ENCODE measurements around the gene SMTNL2. TPM values are rescaled to one million over a fixed set of nuclear protein-coding genes. Genes with fewer than 3 reads are reported as not detected.

The SMTNL2 gene
- polyA plus RNA-seq, 6 donors from 2014 or later, result not detected

DNA sequence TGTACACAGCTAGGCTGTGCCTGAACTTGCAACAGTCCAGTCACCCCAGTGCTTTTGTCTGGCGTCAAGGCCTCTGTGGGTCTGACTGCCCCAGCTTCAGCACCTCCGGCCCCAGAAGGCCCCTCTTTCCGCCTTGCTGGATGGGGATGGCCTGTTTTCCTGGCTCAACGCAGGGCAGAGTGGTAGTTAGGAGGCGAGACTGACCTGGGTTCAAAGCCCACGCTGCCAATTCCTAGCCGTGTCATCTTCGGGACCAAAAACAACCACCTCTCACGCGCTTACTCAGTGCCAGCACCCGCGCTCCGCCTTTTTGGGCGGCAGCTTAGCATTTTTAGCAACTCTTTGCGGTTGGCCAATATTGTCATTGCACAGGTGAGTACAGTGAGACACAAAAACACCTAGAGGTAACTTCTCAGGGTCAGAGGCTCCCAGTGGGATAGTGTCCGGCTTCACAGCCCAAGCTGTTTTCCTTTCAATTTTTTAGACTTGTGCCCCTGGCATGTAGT, 33.7 kb upstream of the SMTNL2 start:
- Mint-ChIP-seq H3K4me3 (peak overlapping the region in 1 of 8 donors; percentile 36), H3K27me3 (no peaks in the 10 kb centered on the region), H3K27ac (no peak overlapping the region), H3K36me3 (peaks cover 0 to 5% of the 10 kb centered on the region in 2 donors), H3K9me3 (no peaks in the 10 kb centered on the region), H3K4me1 (peaks cover 16 to 21% (median 21%) of the 10 kb centered on the region in 3 donors)
- DNase-seq (no peak), ATAC-seq (ENCODE audit: low read depth in 2 of 2) (no peak)

DNA sequence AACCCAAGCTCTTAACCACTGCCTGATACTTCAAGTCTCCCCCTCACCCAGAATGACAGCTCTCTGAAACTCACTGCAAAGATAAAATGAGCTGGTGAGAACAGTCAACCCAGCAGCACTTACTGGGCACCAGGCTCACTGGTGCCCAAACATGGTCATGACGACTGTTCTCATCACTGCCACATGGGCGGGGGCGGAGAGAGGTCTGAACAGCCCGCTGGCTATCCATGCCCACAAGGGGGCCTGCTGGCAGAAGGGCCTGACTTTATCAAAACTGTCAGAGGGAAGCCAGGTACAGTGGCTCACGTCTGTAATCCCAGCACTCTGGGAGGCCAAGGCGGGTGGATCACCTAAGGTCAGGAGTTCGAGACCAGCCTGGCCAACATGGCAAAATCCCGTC, 33.2 kb upstream of the SMTNL2 start:
- H3K4me1 Mint-ChIP-seq, result peaks cover 21 to 27% (median 26%) of the 10 kb centered on the region in 3 donors
- H3K36me3 Mint-ChIP-seq, result peaks cover 0 to 5% of the 10 kb centered on the region in 2 donors
- H3K4me3 Mint-ChIP-seq, result no peak overlapping the region
- H3K9me3 Mint-ChIP-seq, result no peaks in the 10 kb centered on the region
- DNase-seq, result no peak
- H3K27ac Mint-ChIP-seq, result no peak overlapping the region
- H3K27me3 Mint-ChIP-seq, result no peaks in the 10 kb centered on the region
- ATAC-seq (ENCODE audit: low read depth in 2 of 2), result no peak

DNA sequence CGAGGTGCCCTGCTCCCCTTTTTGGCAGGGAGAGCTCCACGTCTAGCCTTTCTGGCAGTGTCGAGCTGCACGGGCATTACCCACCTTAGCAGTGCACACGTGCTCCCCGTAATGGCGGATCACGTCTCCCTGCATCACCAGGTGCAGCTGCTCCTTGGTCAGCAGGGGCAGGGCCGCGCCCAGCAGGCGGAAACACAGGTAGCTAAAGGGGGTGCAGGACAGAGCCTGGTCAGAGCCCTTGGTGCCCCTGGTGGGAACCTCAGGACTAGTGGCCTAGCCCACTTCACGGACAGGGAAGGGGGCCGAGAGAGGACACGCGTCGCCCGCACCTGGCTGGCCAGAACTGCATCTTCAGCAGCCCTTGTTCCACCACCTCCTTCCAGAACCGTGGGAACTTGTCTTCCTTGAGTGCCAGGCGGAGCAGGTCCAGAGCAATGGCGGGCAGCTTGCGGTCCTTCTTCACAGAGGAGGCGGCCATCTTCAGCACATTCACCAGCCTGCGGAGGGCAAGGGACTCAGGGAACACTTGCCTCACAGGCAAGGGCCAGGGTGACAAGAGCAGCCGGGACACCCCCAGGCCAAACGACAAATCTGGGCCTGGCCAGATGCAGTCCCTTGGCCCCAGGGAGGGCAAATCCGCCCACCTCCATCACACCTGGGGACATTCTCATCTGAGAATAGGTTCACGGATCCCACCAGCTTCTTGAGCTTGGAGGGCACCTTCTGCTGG, 32.4 kb upstream of the SMTNL2 start:
- Mint-ChIP-seq H3K4me1 (peaks cover 23 to 30% (median 29%) of the 10 kb centered on the region in 3 donors), H3K27ac (no peak overlapping the region), H3K36me3 (peaks cover 0 to 5% of the 10 kb centered on the region in 2 donors), H3K9me3 (no peaks in the 10 kb centered on the region), H3K4me3 (peak overlapping the region in 3 of 8 donors; percentile 15 to 89 (median 33)), H3K27me3 (no peaks in the 10 kb centered on the region)
- DNase-seq, result no peak
- no peak for ATAC-seq (ENCODE audit: low read depth in 2 of 2)

DNA sequence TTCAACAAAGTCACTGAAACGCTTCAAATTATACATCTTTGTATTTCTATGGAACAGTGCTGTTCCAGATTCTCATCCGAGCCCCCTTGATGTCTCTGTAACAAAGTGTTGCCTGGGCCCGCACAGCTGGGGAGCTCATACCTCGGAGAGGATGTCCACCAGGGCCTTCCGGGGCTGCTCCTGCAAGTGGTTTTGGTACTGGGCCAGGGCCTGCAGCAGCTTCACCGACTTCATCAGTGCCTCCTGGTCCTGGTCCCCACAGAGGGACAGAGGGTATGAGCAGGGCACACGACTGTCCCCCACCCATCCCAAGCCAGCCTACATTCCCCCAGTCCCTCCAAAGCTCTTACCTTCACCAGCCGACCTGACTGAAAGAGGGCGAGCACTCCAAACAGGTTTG, 30.7 kb upstream of the SMTNL2 start:
- Mint-ChIP-seq H3K27me3 (no peaks in the 10 kb centered on the region), H3K36me3 (peaks cover 0 to 5% of the 10 kb centered on the region in 2 donors), H3K27ac (peak overlapping the region in 1 of 6 donors; percentile 69), H3K4me3 (peak overlapping the region; percentile 63 to 98 (median 96)), H3K4me1 (peaks cover 27 to 30% (median 29%) of the 10 kb centered on the region in 3 donors), H3K9me3 (no peaks in the 10 kb centered on the region)
- no peak for ATAC-seq (ENCODE audit: low read depth in 2 of 2)
- no peak for DNase-seq

DNA sequence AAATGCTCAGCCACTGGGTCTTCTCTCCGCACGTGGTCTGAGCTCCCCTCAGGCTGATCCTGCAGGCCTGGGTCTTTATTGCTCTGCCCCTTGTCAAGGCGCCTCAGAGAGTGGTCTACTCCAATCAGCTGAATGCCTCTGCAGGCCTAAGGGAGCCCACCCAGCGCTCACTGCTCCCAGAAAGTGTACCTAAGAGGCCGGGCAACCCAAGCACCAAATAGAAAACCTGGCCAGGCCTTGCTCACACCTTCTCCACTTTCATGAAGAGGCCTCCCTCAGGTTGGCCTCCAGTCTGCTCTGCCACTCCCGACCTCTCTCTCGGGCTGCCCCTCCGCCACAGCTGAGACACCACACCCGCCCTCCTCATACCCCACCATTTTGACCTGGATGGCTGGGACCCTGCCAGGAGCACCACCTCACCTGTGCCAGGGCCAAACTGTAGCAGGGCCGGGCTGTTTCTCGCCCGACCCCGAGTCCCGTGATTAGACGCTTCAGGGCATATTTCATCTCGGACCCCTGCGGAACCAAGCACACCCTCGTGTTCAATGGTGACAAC, 29.8 kb upstream of the SMTNL2 start:
- Mint-ChIP-seq H3K36me3 (peaks cover 0 to 5% of the 10 kb centered on the region in 2 donors), H3K4me3 (peak overlapping the region; percentile 89 to 98 (median 96)), H3K27me3 (no peaks in the 10 kb centered on the region), H3K9me3 (no peaks in the 10 kb centered on the region), H3K27ac (peak overlapping the region in 2 of 6 donors; percentile 69 to 95), H3K4me1 (peaks cover 27 to 30% (median 29%) of the 10 kb centered on the region in 3 donors)
- DNase-seq (no peak), ATAC-seq (ENCODE audit: low read depth in 2 of 2) (no peak)

DNA sequence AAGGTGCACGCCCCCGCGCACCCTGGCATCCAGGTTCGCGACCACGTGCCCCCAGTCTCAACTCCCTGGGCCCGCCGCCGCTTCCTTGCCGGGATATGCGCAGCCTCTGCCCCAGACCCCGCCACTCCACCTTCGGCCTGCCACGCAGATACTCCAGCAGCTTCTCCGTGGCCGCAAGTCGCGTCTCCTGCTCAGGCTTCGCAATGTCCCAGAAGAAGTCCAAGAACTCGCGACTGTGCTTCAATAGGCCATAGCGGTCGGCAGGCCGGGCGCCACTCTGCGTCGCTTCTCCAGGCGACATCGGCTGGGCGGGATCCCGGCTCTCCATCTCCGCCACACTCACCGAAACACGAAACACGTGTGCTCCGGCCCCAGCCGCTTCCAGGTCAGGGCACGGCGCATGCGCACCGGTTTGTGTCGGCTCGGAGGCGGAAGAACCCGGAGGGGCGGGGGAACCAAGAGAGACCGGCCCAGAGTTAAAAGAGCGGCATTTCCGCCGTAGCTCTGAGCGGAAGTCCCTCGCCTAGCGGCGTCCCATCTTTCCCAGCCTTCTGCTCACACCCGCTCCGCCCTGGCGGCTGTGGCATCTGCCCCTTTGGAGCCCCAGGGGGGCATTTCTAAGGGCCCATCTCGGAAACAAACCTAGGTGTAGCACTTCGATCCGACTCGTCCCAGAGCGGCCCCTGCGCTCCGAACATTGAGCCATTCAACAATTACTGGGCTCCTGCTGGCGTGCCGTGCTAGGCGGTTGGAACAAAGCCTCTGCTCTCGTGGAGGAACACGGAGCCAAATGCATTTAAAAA, 29.1 kb upstream of the SMTNL2 start, which contains the start of gene MYBBP1A:
Gene MYBBP1A, minus strand, starts transcription at position 388 of the 803 bp plus-strand sequence. Its CDS starts 60 bp downstream, at position 328.
- Mint-ChIP-seq H3K27ac (peak within 1 kb of the TSS; percentile 93 to 99 (median 96)), H3K4me3 (peak within 1 kb of the TSS; percentile 89 to 98 (median 96)), H3K4me1 (peaks cover 27 to 30% (median 29%) of the 10 kb centered on the region in 3 donors), H3K27me3 (no peaks in the 10 kb centered on the region), H3K36me3 (peaks cover 0 to 5% of the 10 kb centered on the region in 2 donors), H3K9me3 (no peaks in the 10 kb centered on the region)
- ATAC-seq (ENCODE audit: low read depth in 2 of 2), result peak; percentile 94 to 95
- DNase-seq, result peak; percentile 94

DNA sequence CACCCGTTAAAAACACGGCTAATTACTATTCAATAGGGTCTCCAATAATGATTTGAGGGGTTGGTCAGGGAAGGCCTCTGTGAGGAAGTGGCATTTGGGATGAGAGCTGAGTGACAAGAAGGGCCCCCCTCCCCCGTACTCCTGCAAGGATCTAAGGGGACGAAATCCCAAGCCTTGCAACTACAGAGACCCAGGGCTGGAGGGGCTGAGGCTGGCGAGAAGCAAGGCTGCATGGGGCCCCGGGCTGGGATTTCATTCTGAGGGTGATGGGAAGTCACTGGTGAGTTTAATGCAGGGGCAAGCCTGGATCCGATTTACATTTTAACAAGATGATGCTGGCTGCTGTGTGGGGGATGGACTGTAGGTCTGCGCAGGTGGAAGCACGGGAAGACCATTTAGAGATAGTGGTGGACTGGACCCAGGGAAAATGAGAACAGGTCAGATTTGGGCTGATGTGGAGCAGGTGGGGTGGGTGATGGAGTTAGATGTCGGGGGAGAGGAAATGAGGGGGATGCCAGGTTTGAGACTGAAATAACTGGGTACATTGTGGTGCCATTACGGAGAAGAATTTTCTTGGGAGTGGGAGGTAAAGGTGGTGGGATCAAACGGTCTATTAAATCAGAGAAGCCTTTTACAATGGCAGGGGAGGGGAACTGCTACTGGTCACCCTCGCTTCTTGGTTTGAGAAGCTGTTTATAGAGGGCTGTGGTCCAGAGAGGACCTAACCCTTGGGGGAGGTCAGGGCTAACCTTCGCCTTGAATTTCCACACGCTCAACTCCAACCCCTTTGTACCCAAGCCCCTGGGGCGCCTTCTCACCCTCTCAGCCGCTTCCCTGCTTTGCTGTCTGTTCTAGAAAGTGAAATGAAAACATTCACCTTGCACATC, 28.2 kb upstream of the SMTNL2 start:
- peaks cover 27 to 30% (median 30%) of the 10 kb centered on the region in 3 donors for H3K4me1 Mint-ChIP-seq
- peak overlapping the region; percentile 93 to 99 (median 96) for H3K27ac Mint-ChIP-seq
- H3K9me3 Mint-ChIP-seq, result no peaks in the 10 kb centered on the region
- peaks cover 0 to 1% of the 10 kb centered on the region in 2 donors for H3K36me3 Mint-ChIP-seq
- H3K4me3 Mint-ChIP-seq, result peak overlapping the region; percentile 89 to 98 (median 96)
- ATAC-seq (ENCODE audit: low read depth in 2 of 2), result no peak
- H3K27me3 Mint-ChIP-seq, result no peaks in the 10 kb centered on the region
- no peak for DNase-seq

DNA sequence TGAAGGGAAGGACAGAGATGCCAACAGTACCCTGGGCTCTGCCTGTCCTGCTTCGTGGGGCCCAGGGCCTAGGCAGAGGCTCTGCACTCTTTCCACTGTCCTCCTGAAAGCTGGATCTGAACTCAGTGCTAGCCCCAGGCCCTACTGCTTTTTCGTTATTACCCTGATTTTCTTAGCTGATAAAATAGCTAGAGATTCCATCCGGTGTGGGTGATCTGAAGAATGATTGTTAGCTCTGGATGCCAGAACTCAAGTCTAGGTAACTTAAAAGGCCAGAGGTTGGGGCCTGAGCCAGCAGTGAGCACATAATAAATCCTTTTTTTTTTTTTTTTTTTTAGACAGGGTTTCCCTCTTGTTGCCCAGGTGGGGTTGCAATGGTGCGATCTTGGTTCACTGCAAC, 27.3 kb upstream of the SMTNL2 start:
- H3K9me3 Mint-ChIP-seq, result no peaks in the 10 kb centered on the region
- ATAC-seq (ENCODE audit: low read depth in 2 of 2), result no peak
- H3K4me1 Mint-ChIP-seq, result peaks cover 30 to 39% (median 34%) of the 10 kb centered on the region in 3 donors

DNA sequence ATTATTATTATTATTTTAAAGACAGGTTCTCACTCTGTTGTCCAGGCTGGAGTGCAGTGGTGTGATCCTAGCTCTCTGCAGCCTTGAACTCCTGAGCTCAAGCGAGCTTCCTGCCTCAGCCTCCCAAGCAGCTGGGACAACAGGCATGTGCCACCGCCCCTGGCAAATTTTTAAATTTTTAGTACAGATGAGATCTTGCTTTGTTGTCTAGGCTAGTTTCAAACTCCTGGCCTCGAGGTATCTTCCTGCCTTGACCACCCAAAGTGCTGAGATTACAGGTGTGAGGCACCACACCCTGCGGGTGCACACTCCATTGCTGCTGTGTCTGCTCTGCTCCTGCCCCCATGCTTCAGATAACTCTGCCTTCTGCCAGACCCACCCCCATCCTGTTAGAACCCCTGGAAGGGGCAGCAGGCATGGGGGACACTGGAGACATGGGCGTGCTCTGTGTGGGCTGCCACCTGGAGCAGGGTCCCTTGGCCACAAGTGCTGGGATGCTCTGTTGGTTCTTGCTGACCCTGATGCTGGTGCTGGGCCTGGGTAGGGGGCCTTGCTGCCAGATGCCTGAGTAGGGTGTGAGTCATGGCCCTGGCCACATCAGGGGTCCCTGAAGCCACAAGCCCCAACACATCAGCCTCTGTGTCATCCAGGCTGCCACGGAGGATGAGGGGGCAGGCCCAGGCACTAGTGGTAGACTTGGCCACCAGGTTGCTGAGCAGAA, 26.5 kb upstream of the SMTNL2 start:
- Mint-ChIP-seq H3K36me3 (no peaks in the 10 kb centered on the region), H3K9me3 (no peaks in the 10 kb centered on the region), H3K4me3 (peak overlapping the region in 2 of 8 donors; percentile 61 to 65), H3K4me1 (peaks cover 37 to 46% (median 42%) of the 10 kb centered on the region in 3 donors), H3K27me3 (no peaks in the 10 kb centered on the region), H3K27ac (no peak overlapping the region)
- ATAC-seq (ENCODE audit: low read depth in 2 of 2) (no peak), DNase-seq (no peak)

More for the DNA sequence above, 27.3 kb upstream of the SMTNL2 start:
- DNase-seq, result no peak
- Mint-ChIP-seq H3K36me3 (no peaks in the 10 kb centered on the region), H3K4me3 (peak overlapping the region in 4 of 8 donors; percentile 33 to 96 (median 92)), H3K27ac (no peak overlapping the region), H3K27me3 (no peaks in the 10 kb centered on the region)

DNA sequence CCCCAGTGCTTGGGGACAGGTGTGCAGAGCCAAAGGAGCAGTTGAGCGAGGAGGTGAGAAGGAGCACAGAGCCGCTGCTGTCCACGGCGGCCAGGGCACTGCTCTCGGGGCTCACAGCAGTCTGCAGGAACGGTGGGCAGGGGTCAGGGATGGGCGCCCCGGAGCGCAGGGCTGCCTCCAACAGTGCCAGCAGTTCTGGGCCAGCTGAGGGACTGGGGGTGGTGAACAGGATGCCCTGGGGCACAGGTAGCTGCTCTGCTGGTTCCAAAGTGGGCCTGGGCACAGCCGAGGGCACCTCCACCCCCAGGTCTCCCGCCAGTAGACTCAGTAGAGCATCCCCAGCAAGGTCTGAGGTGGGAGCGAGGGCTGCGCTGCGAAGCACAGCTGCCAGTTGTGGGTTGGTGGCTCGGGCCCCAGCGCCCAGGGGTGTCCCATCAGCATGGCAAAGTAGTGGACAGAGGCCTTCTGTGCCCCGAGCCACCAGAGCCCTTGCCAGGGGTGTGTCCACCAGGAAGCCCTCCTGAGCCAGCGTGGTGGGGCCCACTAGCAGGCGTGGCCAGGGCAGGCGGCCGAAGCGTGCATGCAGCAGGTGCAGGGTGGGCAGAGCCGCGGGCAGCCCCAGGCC, 25.9 kb upstream of the SMTNL2 start:
- no peak overlapping the region for H3K27ac Mint-ChIP-seq
- peaks cover 37 to 45% (median 43%) of the 10 kb centered on the region in 3 donors for H3K4me1 Mint-ChIP-seq
- H3K4me3 Mint-ChIP-seq, result no peak overlapping the region
- no peaks in the 10 kb centered on the region for H3K27me3 Mint-ChIP-seq
- no peaks in the 10 kb centered on the region for H3K9me3 Mint-ChIP-seq
- no peak for DNase-seq
- no peak for ATAC-seq (ENCODE audit: low read depth in 2 of 2)
- no peaks in the 10 kb centered on the region for H3K36me3 Mint-ChIP-seq

DNA sequence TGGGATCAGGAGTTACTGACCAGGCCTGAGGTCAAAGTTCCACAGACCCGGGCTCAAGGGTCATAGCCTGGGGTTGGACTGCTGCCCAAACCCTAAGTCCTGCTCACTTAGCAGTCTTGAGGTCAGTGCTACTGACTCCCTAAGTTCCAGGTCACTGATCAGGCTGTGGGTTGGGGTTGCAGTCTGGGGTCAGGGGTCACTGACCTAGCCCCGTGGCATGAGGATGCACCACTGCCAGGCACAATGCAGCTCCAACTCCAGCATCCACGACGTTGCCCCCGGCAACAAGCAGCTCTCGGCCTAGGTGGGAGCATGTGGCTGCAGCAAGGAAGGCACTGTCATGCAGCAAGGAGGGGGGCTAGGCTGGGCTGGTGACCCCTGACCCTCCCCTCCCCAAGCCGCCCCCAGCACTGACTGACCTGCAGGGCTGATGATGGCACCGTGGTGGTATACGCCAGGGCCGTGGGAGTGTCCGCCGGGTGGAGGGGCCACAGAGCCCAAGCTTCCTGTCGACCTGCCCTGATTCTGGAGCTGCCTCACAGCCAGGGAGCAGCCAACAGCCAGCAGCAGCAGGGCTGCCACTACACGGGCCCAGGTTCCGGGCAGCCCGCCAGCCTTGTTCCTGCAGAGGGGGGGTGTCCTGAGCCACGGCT, 25.1 kb upstream of the SMTNL2 start:
- no peak for ATAC-seq (ENCODE audit: low read depth in 2 of 2)
- Mint-ChIP-seq H3K4me1 (peaks cover 30 to 37% (median 35%) of the 10 kb centered on the region in 3 donors), H3K9me3 (no peaks in the 10 kb centered on the region), H3K4me3 (no peak overlapping the region), H3K36me3 (no peaks in the 10 kb centered on the region), H3K27me3 (no peaks in the 10 kb centered on the region), H3K27ac (no peak overlapping the region)
- DNase-seq, result no peak

All from naive B cell (primary cell).